AG08395 (cell line): ENCODE measurements around the gene SRSF5.
A peak's percentile ranks its signal among the peaks of the same experiment; 100 is the strongest.
"Not testable (repeated sequence)": the region's sequence is repeated elsewhere in the genome, so short reads cannot be mapped to it uniquely, and the experiment has no call there.

Source experiments
- DNase-seq: peaks from one replicate; pipeline ENCODE4 v3.0.0; 2012; ENCODE audit warnings: mixed read lengths, low spot score

The SRSF5 gene

GRCh38 chr14:69766984-69767368 is at the start of gene SRSF5:
SRSF5 (plus strand) TSS chr14:69767142; CDS start chr14:69768157, 1,015 bp downstream.
- peak; percentile 96 for DNase-seq

GRCh38 chr14:69718614-69719013 is 48.3 kb upstream of the SRSF5 start:
- not testable (repeated sequence) for DNase-seq

- peak; percentile 81 for DNase-seq
These were observed 47.4 kb upstream of the SRSF5 start for GRCh38 chr14:69719501-69719951.

GRCh38 chr14:69720912-69721311 is 46.0 kb upstream of the SRSF5 start:
- DNase-seq: no peak

GRCh38 chr14:69726761-69727511 is 40.0 kb upstream of the SRSF5 start:
- DNase-seq: peak; percentile 90

- DNase-seq: no peak
These were observed 39.1 kb upstream of the SRSF5 start for GRCh38 chr14:69727860-69728259.

- DNase-seq: not testable (repeated sequence)
These were observed 34.9 kb upstream of the SRSF5 start for GRCh38 chr14:69731919-69732598.

GRCh38 chr14:69736405-69736804 is 30.5 kb upstream of the SRSF5 start:
- DNase-seq: not testable (repeated sequence)

GRCh38 chr14:69741055-69741454 is 25.9 kb upstream of the SRSF5 start:
- DNase-seq: no peak

GRCh38 chr14:69749956-69750355 is 17.0 kb upstream of the SRSF5 start:
- no peak for DNase-seq

- no peak for DNase-seq
These were observed 16.4 kb upstream of the SRSF5 start for GRCh38 chr14:69750495-69750894.

- DNase-seq: no peak
These were observed 14.2 kb upstream of the SRSF5 start for GRCh38 chr14:69752773-69753172.

GRCh38 chr14:69753860-69754259 is 13.1 kb upstream of the SRSF5 start:
- DNase-seq: no peak

- DNase-seq: no peak
These were observed 12.5 kb upstream of the SRSF5 start for GRCh38 chr14:69754487-69754886.

GRCh38 chr14:69755296-69755695 is 11.6 kb upstream of the SRSF5 start:
- no peak for DNase-seq

- DNase-seq: no peak
These were observed 11.2 kb upstream of the SRSF5 start for GRCh38 chr14:69755784-69756183.

- DNase-seq: no peak
These were observed 10.6 kb upstream of the SRSF5 start for GRCh38 chr14:69756298-69756697.

- DNase-seq: no peak
These were observed 6.1 kb upstream of the SRSF5 start for GRCh38 chr14:69760810-69761209.

- no peak for DNase-seq
These were observed 3.0 kb upstream of the SRSF5 start for GRCh38 chr14:69763761-69764510.

- peak; percentile 96 for DNase-seq
These were observed 542 bp downstream of the SRSF5 start for GRCh38 chr14:69767369-69767999.

- DNase-seq: no peak
These were observed 1.9 kb downstream of the SRSF5 start for GRCh38 chr14:69768873-69769272.

GRCh38 chr14:69769623-69770022 is 2.7 kb downstream of the SRSF5 start:
- DNase-seq: no peak
